HG03442 (cell line): ENCODE results near the gene TTLL9.

Experiments
- ATAC-seq: cut with Tn5 transposase; IDR thresholded peaks from one replicate; pipeline ENCODE4 v1.9.1; 2021; ENCODE audit warnings: mild to moderate bottlenecking, moderate library complexity; ENCODE audit not compliant: unreplicated experiment

Gene TTLL9

DNA sequence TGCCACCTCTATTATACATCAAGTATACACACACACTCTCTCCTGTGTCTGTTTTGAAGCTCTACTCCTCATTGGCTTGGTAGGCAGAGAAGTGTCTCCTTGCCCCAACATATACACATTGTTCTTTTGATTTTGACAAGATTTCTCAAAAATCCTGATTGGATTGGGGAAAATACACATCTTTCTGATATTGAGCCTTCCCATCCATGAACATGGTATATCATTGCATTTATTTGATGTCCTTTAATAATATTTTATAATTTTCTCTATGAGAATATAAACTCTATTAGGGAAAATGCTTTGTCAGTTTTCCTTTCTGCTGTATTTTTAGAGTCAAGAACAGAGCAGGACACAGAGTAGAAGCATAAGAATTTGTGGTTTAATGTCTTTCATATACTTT lies 7.2 kb downstream of the TTLL9 start:
- ATAC-seq = no peak

DNA sequence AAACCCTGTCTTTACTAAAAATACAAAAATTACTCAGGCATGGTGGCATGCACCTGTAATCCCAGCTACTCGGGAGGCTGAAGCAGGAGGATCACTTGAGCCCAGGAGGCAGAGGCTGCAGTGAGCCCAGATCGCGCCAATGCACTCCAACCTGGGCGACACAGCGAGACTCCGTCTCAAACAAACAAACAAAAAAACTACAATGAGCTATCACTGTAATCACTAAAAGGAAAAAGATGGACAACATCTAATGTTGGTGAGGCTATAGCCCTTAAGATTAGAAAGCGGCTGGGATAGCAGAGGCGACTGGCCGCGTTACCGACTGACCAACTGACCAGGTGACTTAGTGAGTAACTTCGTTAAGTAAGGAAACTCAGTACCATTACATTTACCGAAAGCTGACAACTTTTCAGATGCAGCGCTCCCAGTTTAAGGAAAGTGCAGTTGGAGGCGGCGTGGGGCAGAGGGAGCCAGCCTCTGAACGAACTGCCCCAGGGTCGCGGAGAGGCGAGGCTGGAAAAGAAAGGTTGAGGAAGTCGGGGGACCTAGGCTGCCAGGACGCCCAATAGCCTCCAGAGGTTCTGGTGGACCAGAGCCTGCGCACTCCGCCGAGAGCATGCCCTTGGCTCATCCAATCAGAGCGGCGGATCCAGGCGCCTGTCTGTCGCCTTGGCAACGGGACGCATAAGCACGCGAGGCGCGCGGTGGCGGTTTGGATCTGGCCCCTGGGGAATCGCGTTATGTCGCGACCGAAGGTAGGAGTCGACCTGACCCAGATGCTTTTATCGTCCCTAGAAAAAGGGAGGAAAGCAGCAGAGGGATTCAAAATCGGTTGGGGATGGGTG lies 8.9 kb downstream of the TTLL9 start:
- ATAC-seq = peak; percentile 91

DNA sequence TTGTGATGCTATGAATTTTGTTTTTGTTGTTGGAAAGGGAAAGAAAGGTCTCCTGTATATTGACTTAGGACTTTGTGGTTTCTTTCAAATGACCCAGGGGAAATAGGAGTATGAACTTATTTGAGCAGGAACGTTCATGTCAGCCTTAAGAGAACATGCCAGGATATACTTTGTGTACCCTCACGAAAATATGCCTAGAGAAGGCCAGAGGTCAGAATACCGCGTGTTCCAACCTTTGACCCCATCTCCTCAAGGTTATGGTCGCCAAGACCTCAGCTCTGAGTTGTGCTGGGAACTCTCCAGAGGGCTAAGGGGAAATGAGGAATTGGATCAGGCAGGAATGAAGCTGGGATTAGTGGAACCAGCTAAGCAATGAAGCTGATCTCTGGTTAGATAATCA lies 11.5 kb downstream of the TTLL9 start:
- ATAC-seq = no peak

DNA sequence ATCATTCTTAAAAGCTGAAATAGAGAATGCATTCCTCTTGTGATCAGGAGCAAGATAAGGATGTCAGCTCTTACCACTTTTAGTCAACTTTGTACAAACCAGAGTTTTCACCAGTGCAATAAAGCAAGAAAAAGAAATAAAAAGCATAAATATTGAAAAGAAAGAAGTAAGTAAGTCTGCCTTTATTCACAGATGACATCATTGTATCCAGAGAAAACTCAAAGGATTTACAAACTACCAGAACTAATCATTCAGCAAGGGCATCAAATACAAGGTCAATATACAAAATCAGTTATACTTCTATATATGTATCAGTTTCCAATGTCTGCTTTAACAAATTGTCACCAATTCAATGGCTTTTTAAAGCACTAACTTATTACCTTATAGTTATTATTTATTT lies 13.4 kb downstream of the TTLL9 start:
- ATAC-seq = no peak

DNA sequence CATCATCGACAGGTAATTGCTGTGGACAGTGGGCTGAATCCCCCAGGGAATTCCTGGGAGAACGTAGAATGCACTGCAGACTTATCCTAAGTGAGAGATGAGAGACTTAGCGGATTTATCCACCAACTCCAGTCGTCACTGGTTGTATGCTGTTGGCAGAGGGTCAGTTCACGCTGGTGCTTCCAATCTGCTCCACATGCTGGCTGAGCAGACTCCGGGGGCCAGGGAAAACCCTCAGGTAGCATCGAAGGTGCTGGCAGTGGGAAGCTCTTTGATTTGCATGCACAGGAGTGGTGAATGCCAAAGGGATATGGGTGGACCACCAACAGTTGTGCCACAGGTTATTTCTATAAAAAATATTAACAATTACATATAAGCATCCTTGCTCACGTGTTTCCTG lies 20.2 kb downstream of the TTLL9 start:
- ATAC-seq = no peak

DNA sequence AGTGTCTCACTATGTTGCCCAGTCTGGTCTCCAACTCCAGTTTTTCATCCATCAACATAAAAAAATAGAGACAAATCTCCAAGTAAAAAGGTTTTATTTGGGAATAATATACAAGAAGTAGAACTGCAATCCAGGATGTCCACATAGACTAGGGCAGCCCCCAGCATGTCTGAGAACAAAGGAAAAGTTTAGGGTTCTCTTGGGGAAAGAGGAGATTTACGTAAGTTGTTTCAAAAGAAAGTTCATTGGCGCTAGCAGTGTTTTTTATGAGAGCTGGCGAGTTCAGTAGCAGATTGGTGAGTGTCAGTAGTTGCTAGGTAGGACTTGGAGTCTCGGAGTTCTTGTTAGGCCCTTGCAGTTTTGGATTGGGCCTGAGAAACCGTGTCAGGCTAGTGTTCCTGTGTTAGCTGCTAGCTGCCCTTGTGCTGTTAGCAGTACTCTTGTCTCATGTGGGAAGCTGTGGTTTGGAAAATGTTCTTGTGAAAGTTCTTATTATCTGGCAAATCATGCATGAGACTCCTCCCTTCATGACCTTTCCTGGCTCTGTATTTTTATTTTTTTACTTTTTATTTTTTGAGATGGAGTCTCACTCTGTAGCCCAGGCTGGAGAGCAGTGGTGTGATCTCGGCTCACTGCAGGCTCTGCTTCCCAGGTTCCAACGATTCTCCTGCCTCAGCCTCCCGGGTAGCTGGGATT lies 24.7 kb downstream of the TTLL9 start:
- ATAC-seq = peak; percentile 99

DNA sequence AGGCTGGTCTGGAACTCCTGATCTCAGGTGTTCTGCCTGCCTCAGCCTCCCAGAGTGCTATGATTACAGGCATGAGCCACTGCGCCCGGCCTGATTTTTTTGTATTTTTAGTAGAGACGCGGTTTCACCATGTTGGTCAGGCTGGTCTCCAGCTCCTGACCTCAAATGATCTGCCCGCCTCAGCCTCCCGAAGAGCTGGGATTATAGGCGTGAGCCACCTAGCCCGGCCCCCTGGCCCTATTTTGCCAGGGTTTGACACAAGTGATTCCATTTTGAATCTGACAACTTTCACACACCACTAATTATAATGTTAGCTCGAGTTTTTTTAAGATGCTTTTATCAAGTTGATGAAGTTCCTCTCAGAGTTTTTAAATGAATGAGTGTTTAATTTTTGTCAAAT lies 25.6 kb downstream of the TTLL9 start:
- no peak for ATAC-seq

DNA sequence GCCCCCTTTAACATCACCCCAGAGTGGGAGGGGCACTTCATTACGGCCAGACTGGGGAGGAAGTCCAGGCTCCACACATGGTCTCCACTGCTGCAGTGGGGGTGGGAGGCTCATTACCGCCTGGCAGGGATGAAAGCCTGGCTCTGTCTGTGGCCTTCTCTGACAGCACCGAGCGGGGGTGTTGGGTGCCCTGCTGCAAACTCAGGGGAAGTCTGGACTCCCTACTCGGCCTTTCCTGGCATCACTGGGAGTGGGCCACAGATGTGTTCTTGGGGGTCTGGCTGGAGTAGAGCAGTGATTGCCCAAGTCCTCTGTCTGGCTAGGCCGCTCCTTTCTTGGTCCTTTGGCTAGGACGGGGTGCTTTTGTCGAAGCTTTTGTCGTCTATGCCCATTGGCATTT lies 27.1 kb downstream of the TTLL9 start:
- no peak for ATAC-seq

DNA sequence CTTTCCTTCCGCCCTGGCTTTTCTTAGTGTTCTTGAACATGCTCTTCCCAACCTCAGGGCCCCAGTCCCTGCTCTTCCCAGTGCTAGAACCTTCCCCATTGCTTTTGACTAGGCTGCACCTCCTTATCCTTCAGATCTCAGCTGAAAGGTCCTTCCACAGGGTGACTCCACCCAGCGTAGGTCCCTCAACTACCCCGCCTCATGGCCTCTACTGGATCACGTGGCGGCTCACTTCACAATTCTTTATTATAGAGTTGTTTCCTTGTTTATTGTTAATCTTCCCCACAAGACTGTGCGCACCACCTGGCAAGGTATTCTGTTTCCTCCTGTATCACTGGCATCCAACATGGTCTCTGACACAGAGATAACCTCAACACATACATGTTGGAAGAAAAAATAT lies 31.2 kb downstream of the TTLL9 start:
- no peak for ATAC-seq

DNA sequence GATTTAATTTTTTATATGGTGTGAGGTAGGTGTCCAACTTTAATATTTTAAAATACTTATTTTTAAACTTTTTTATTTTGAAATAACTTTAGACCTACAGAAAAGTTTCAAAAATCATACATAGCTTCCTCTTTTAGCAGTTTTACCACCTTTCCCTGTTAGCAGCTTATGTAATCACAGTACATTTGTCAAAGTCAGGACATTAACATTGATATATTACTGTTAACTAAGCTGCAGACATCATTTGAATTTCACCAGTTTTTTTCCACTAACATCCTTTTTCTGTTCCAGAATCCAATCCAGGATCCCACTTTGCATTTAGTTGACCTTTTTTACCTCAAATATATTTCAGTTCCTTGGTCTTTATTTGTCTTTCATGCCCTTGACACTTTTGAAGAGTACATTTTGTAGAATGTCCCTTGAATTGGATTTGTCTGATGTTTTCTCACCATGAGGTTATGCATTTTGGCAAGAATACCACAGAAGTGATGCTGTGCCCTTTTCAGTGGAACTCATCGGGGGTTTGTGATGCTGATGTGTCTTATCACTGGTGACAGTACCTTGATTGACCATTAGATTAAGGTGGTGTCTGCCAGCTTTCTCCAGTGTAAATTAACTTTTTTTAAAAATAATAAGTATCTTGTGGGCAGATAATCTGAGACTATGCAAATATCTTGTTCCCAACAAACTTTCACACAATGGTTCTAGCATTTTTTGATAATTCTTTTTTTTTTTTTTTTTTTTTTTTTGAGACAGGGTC lies 33.4 kb downstream of the TTLL9 start:
- no peak for ATAC-seq

DNA sequence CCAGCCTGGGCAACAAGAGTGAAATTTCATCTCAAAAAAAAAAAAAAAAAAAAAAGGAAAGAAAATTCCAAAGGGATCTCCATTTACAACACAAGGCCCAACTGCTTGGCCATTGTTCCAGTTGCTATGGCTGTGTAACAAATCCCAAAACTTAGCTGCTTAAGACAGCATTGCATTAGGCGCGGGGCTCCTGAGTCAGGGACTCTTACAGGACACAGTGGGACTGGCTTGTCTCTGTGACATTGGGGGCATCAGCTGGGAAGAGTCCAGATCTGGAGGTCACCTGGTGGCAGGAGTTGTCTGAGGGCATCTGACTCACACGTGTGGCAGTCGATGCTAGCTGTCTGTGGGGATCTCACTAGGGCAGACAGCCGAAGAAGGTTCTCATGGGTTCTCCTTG lies 35.6 kb downstream of the TTLL9 start:
- ATAC-seq = no peak

DNA sequence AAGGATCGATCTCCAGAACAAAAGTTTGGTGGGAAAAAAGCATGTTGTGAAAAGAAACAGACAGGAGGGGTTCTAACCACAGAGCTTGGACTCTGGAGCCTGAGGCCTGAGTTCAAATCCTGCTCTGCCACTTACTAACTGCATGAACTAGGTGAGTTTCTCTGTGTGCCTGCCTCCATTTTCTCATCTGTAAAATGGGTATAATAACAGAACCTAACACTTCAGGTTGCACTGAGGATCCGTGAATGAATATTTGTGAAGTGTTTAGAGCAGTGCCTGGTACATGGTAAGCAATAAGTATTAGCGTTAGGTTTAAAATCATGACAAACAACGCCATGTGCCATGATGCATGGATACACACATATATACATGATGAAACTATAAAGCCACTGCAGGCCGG lies 36.6 kb downstream of the TTLL9 start:
- ATAC-seq = no peak

DNA sequence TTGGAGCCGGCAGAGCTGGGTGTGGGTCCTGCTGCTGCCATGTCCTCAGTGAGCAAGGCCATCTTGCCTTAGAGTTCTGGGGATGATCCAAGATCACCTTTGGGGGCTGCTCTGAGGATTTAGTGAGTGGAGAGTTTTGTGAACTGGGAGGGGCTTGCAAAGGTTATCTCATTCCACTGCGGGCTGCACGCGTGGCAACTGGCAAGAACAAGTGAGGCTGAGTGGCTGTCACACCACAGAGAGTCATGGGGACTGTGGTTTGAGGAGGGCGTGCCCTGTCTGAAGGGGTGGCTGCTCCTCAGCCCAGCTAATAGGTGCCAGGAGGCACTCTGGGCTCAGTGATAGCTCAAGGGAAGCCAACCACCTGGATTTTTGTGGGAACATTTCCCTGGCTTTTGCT lies 37.6 kb downstream of the TTLL9 start:
- no peak for ATAC-seq

DNA sequence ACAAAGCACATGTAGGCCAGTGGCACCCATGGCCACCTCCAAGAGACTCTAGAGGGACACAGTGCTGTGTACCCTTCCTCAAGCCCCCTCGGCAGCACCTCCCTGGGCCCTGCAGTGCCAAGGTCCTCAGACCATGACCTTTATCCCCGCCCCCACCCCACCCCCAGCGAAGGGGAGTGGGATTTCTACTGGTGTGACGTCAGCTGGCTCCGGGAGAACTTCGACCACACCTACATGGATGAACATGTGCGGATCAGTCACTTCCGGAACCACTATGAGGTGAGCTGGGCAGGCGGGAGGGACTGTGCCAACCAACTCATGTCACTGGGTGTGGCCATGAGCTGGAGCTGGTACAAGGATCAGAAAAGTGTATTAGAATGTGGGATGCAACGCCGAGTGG lies 38.0 kb downstream of the TTLL9 start:
- no peak for ATAC-seq

DNA sequence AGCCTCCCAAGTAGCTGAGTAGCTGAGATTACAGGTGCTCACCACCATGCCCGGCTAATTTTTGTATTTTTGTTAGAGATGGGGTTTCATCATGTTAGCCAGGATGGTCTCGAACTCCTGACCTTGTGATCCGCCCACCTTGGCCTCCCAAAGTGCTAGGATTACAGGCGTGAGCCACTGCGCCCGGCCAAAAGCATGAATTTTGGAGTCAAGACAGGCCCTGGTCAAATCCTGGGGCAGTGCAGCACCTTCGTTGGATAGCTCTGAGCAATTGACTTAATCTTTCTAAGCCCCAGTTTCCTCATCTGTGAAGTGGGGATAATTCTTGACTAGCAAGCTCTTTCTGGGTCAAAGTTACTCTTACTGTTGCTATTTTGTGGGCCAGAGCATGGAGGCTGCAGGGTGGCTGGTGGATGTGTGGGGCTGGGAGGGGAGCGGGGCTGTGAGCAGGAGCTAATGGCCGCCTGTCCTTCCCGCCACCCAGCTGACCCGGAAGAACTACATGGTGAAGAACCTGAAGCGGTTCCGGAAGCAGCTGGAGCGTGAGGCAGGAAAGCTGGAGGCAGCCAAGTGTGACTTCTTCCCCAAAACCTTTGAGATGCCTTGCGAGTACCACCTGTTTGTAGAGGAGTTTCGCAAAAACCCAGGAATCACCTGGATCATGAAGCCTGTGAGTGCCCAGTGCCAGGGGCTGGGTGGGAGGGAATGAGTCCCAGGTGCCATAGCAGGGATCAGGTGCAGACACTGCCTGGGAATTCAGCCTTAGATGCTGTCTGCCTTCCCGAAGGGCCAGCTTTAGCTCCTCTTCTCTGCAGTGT lies 39.0 kb downstream of the TTLL9 start:
- ATAC-seq = no peak

DNA sequence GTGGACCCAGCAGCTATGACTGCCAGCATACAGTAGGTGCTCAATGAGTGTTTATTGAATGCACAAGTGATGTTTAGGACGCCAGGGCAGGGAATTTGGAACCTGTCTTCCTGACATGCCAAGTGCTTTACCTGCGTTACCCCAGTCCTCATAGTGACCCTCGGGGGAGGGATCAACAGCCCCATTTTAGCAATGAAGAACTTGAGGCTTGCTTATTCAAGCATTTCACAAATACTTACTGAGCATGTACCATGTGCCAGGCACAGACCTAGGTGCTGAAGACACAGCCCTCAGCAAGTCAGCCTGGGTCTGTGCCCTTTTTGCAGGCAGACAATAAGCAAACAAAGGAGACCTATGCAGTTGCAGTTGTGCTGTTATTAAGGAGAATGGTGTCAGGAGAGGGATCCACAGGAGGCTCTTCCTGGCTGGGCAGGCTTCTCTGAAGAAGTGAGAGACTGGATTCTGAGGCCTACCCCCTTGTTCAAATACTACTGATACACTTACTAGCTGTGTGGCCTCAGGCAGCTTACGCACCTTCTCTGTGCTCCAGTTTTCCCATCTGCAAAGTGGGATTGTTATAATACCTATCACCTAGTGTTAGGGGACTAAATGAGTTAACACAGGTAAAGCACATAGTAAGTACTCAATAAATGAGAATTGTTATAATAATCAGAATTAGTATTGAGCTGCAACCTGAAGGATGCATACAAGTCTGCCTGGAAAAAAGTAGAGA lies 39.8 kb downstream of the TTLL9 start:
- ATAC-seq = no peak

DNA sequence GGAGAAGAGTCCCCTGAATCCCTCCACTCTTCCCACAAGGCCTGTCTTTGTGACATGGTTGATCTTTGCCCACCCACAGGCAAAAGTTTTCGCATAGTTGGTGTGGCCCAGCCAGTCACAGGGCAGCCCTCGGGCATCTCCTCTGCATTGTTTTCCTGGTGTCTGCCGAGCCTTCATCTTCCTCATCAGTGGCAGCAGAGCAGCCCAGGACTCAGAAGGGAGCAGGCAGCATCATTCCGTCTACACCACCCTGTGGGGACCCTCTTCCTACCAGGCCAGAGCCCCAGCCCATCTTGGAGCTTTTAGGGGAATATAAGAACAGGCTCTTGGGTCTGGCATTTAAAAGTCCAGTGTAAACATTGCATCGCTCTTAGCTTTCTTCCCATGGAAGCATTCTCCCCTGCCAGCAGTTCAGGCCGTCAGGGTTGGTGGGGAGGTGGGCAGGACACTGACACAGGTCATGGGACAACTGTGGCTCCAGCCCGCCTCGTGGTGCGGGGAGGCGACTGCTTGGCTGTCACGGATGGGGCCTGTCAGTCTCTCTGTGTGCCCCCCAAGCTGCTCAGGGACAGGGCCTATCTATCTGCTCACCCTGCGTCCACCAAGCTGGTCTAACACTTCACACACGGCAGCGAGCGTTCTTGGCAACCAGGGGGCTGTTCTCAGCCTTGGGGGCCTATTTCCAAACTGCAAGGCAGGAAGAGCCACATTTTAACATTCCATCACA lies 43.2 kb downstream of the TTLL9 start:
- no peak for ATAC-seq

DNA sequence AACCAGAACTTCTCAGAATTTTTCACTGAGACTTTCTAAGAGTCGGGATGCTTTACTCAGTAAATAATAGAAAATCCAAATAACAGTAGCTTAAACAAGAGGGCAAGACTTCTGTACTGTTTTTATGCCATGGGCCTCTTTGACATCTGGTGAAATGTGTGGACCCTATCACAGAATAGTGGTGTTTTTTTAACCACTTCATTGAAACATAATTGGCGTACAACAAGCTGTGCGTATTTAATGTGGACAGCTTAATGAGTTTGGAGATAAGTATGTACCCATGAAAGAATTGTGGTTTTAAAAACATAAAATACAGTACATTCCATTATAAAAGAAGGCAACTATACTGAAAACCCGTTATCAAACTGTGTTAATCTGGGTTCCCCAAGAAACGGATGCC lies 43.7 kb downstream of the TTLL9 start:
- ATAC-seq = no peak

DNA sequence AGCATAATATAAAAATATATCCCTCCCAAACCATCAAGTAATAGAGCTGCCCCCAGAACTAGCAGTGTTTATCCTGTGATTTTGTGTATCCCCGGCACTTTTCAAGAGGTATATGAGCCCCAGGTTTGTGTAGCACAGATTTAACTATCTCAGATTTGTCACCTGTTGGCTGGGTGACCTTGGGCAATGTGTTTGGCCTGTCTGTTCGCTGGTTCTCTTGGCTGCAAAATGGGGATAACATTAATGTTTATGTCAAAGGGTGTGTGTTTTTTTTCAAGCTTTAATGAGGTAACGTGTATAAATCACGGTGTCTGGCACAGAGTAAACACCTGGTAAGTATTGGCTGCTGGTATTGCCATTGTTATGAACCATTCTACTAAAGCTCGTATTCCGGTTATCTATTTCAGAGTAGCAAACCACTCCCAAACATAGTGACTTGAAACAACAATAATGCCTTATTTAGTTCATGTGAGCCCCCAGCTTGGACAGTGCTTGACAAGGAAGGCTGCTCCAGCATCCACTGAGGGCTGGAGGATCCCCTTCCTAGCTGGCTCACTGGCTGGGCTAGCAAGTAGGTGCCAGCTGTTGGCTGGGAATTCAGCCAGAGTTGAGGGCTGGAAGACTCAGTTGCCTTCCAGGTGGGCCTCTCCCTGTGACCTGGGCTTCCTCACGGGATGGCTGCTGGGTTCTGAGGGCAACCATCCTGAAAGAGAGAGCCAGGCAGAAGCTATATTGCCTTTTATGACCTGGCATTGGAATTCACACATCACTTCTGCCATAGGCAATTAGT lies 45.3 kb downstream of the TTLL9 start:
- ATAC-seq = no peak
